Esophagus (tissue), 2 donors: Measurements from ENCODE around the gene LARP4B. TPM values are rescaled to one million over a fixed set of nuclear protein-coding genes. Genes with fewer than 3 reads are reported as not detected.

ENCODE experiments used
- H3K27ac ChIP-seq, 2 donors: one replicate each; pipeline ENCODE4 v1.5.1; 2013; ENCODE audit warnings: low read depth in 2 of 2, mild to moderate bottlenecking in 2 of 2, inconsistent platforms in 1 of 2, low read length in 1 of 2, moderate library complexity in 1 of 2
- H3K27me3 ChIP-seq, 2 donors: one replicate each; pipeline ENCODE4 v1.6.1; 2013; ENCODE audit warnings: low read length in 2 of 2, control low read depth in 1 of 2, mild to moderate bottlenecking in 1 of 2; ENCODE audit not compliant: insufficient read depth in 2 of 2, control insufficient read depth in 1 of 2
- H3K36me3 ChIP-seq, 2 donors: one replicate each; pipeline ENCODE4 v1.6.1; 2013; ENCODE audit warnings: low read length in 1 of 2; ENCODE audit not compliant: control insufficient read depth in 2 of 2, insufficient read depth in 2 of 2
- H3K4me1 ChIP-seq, 2 donors: one replicate each; pipeline ENCODE4 v1.6.1; 2013; ENCODE audit warnings: low read length in 1 of 2; ENCODE audit not compliant: control insufficient read depth in 2 of 2, insufficient read depth in 2 of 2
- H3K4me3 ChIP-seq, 2 donors: one replicate each; pipeline ENCODE4 v1.5.1; 2013; ENCODE audit warnings: low read length in 2 of 2, mild to moderate bottlenecking in 2 of 2, low read depth in 1 of 2, moderate library complexity in 1 of 2
- H3K9me3 ChIP-seq, 2 donors: one replicate each; pipeline ENCODE4 v1.6.1; 2013; ENCODE audit warnings: mild to moderate bottlenecking in 2 of 2, low read depth in 1 of 2, low read length in 1 of 2, moderate library complexity in 1 of 2; ENCODE audit not compliant: control insufficient read depth in 2 of 2, insufficient read depth in 1 of 2
- WGBS, 2 donors: extraction: QIAGEN DNeasy Blood & Tissue Kit; methylation state at CpG; one replicate each; pipeline ENCODE4 v1.1.7; 2013; 5-methylcytosine and 5-hydroxymethylcytosine counted together
- polyA plus RNA-seq, 2 donors: library from polyadenylated mRNA; stranded (reverse); fragments of 200-250 nt; gene quantifications; one replicate each; pipeline ENCODE4 v1.2.3, GENCODE V29; 2013
- donor health status: healthy with polysubstance abuse.
- donor health status: Bipolar disorder and iron deficiency.

LARP4B gene
- polyA plus RNA-seq, 2 donors: 19.7 to 22.4 TPM

DNA sequence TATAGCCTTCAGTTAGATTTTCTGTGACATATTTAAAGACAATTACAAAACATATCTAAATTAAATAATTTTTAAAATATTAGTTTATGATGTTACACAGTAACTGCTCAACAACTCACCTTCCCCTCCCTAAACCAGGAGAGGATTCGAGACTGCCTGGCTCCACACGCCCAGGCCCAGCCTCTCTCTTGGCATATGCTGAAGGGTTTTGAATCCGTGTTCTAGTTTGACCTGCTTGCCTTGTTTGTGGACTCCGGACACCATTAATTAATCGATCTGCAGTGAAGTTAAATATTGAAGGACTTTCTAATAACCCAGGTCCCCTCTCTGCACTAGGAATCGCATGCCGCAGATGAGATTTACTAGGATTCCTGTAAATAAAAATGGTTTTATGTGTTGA, 106.6 kb downstream of the LARP4B start:
- WGBS, 2 donors: 64 to 71% methylated on average over 7 of the region's 7 CpGs
- H3K9me3 ChIP-seq: peaks cover 0 to 2% of the 10 kb centered on the region in 2 donors
- peaks cover 0 to 3% of the 10 kb centered on the region in 2 donors for H3K4me1 ChIP-seq
- H3K27me3 ChIP-seq: no peaks in the 10 kb centered on the region
- no peak overlapping the region for H3K27ac ChIP-seq
- peaks cover 24 to 59% of the 10 kb centered on the region in 2 donors for H3K36me3 ChIP-seq
- H3K4me3 ChIP-seq: no peak overlapping the region

DNA sequence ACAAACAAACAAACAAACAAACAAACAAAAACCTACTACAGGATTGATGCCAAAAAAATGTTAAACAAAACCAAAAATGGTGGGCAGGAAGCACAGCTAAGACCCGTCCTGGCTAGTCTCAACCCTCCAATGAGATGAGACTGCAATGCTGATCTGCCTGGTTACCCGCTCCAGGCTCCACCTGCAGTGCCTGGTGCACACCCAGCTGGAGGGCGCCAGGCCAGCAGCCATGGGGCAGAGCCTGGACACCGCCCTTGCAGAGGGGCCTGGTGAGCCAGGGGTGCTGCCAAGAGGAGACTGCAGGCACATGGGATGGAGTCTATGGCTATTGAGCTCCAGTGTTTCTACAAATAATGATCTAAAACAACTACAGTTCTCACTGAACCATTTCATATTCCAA, 107.0 kb downstream of the LARP4B start:
- Histone ChIP-seq H3K36me3 (peaks cover 25 to 62% of the 10 kb centered on the region in 2 donors), H3K27ac (peak overlapping the region; percentile 1 to 34), H3K27me3 (no peaks in the 10 kb centered on the region), H3K9me3 (peaks cover 0 to 2% of the 10 kb centered on the region in 2 donors), H3K4me3 (no peak overlapping the region), H3K4me1 (peaks cover 0 to 3% of the 10 kb centered on the region in 2 donors)
- WGBS, 2 donors: 82 to 99% methylated on average over 4 of the region's 4 CpGs

DNA sequence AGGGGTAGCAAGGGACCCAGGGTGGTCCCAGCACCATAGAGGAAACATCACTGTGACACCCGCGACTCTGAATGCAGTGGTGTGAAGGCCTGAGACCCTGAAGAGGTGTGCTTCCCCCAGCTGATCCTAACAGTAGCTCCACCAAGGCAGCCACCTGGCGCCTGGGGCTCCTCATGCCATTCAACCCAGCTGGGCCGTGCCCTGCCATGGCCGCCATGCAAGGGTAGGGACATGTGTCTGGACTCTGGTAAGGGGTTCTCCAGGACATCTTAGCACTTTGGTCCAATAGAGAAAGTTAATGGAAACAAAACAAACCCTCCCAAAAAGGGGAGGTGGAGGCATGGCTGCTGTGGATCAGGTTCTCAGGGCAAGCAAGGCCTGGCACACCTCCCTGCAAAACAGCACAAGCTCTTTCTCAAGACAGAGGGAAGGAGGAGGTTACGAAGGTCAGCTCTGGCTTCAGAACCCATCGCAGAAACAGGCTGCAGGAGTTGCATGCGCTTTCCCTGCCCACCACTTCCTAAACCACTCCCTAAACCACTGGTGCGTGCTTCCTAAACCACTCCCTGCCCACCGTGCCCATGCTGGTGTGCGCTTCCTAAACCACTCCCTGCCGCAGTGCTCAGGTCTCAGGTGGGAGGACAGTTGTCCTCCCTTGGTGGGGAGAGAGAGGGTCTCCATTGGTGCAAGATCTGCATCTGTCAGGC, 108.7 kb downstream of the LARP4B start:
- H3K27me3 ChIP-seq: no peaks in the 10 kb centered on the region
- H3K36me3 ChIP-seq: peaks cover 27 to 56% of the 10 kb centered on the region in 2 donors
- peaks cover 0 to 2% of the 10 kb centered on the region in 2 donors for H3K9me3 ChIP-seq
- H3K27ac ChIP-seq: no peak overlapping the region
- H3K4me1 ChIP-seq: peaks cover 0 to 3% of the 10 kb centered on the region in 2 donors
- H3K4me3 ChIP-seq: no peak overlapping the region
- 89 to 91% methylated on average over 12 of the region's 12 CpGs for WGBS, 2 donors

DNA sequence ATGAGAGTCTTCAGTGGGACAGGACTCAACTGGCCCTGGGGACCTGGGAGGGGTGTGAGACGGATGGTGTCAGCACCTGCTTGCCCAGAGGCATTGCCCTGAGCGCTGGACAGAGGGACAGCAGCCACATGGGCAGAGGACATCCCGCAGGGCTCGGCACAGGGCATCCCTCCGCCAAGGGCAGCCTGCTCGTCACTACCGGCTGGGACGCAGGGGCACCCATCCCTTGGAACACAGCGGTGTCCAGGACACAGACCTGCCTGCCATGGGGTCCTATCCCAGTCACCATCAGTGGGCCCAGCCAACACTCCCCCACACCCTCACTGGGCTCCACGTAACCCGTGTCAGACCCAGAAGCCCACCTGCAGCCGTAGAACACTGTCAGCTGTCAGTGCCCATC, 109.3 kb downstream of the LARP4B start:
- Histone ChIP-seq H3K4me1 (peaks cover 0 to 3% of the 10 kb centered on the region in 2 donors), H3K4me3 (no peak overlapping the region), H3K36me3 (peaks cover 30 to 57% of the 10 kb centered on the region in 2 donors), H3K27me3 (no peaks in the 10 kb centered on the region), H3K27ac (no peak overlapping the region), H3K9me3 (peaks cover 0 to 2% of the 10 kb centered on the region in 2 donors)
- 97% methylated on average over 12 of the region's 12 CpGs for WGBS, 2 donors

DNA sequence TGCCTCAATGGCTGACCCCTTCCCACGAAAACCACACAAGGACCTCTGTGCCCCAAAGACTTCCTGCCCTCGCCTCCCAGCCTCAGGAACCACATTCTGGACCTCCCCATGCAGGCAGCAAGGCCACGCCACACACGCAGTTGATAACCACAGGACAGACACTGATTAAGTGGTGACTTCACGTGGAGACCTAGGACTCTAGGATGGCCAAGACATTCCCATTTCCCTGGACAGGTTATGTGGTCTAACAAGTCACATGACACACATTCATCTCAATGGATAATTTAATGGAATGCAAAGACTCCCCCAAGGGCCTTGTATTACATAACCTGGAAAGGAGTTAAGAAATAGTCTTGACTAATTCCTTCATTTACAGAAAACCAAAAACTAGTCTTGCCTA, 110.2 kb downstream of the LARP4B start:
- Histone ChIP-seq H3K27me3 (no peaks in the 10 kb centered on the region), H3K36me3 (peaks cover 36 to 63% of the 10 kb centered on the region in 2 donors), H3K27ac (no peak overlapping the region), H3K4me1 (peaks cover 0 to 6% of the 10 kb centered on the region in 2 donors), H3K9me3 (peaks cover 0 to 2% of the 10 kb centered on the region in 2 donors), H3K4me3 (no peak overlapping the region)
- 79 to 88% methylated on average over 5 of the region's 5 CpGs for WGBS, 2 donors

DNA sequence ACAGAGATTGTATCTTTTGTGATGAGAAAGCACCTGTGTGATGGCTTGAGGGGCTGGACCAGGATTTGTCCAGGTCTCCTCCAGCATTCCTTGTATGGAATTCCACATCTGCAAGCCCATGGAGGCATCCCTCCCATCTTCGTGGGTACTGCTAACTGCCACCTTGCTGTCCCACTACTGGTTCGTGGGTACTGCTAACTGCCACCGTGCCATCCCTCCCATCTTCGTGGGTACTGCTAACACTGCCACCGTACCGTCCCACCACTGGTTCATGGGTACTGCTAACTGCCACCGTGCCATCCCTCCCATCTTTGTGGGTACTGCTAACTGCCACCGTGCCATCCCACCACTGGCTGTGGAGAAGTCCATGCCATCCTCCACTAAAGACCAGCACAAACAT, 111.7 kb downstream of the LARP4B start:
- Histone ChIP-seq H3K4me3 (no peak overlapping the region), H3K27me3 (no peaks in the 10 kb centered on the region), H3K9me3 (peaks cover 0 to 2% of the 10 kb centered on the region in 2 donors), H3K27ac (no peak overlapping the region), H3K4me1 (peaks cover 0 to 6% of the 10 kb centered on the region in 2 donors), H3K36me3 (peaks cover 36 to 69% of the 10 kb centered on the region in 2 donors)
- 97 to 99% methylated on average over 8 of the region's 8 CpGs for WGBS, 2 donors

DNA sequence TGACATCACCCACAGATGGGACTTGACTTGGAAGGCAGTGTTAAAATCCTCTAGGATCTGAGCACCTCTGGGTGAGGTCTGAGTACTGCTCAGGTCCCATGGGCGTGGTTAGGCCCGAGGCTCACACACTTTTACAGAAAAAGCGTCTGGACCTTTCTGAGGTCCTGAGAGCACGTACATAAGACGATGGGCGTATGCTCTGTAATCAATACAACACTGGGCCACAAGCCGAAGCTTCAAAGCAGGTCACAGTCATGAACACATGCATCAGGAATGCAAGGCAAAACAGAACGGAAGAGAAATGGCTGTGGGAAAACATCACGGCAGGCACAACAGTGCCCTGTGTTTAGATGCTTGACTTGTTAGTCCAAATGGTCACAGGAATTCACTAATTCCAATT, 112.2 kb downstream of the LARP4B start:
- Histone ChIP-seq H3K27me3 (no peaks in the 10 kb centered on the region), H3K4me3 (no peak overlapping the region), H3K4me1 (peaks cover 0 to 6% of the 10 kb centered on the region in 2 donors), H3K9me3 (peaks cover 0 to 2% of the 10 kb centered on the region in 2 donors), H3K27ac (no peak overlapping the region), H3K36me3 (peaks cover 36 to 71% of the 10 kb centered on the region in 2 donors)
- 81 to 82% methylated on average over 9 of the region's 9 CpGs for WGBS, 2 donors

DNA sequence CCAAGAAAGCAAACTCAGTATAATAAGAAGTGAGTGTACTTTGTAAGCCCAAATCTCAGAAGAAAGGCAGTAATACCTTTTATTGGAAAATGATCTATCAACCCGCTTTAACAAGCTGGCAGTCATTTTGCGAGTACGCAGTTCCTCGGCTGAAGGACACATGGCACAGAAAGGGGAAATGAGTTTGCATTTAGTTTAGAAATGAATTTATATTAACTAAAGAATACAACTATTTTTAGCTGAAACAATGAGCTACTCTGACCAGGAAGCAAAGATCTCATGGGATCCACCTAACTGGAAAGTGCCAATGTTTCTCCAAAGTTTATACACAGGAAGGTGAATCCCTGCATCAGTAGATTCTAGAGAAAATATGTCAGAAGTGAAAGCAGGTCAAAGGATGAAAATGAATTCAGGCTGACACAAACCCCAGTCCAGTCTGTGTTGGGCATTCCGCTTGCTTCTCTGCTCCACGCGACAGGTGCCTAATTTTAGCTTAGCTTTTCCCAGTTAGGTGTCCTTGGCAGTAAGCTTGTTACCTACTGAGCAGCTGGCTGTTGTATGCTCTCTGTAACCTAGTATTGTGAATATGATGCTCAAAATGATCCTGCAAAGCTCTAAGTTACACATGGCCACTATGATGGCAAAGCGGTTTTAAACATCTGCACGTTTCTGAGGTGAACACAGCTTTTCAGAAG, 112.8 kb downstream of the LARP4B start:
- Histone ChIP-seq H3K4me1 (peaks cover 0 to 6% of the 10 kb centered on the region in 2 donors), H3K36me3 (peaks cover 36 to 70% of the 10 kb centered on the region in 2 donors), H3K9me3 (peaks cover 0 to 2% of the 10 kb centered on the region in 2 donors), H3K4me3 (no peak overlapping the region), H3K27ac (no peak overlapping the region), H3K27me3 (no peaks in the 10 kb centered on the region)
- 84 to 85% methylated on average over 9 of the region's 9 CpGs for WGBS, 2 donors

DNA sequence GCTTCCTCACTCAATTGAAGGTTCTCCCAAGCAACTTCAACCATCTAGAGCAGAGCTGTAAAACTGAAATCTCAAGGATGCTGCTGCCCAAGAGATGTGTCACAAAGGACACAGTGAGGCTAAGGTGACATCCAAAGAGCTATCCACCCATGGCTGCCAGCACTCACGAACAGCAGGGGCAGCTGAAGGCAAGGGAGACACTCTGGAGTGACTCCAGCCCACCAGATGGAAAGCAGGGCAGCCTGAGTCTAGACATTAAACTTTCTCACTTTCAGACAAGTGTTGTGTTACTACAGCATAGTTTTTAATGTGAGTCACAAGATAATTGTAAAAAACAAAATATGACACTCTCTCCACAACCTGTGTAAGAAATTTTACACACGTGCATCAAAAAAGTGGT, 113.5 kb downstream of the LARP4B start:
- Histone ChIP-seq H3K27me3 (no peaks in the 10 kb centered on the region), H3K27ac (no peak overlapping the region), H3K9me3 (peaks cover 0 to 2% of the 10 kb centered on the region in 2 donors), H3K4me1 (peaks cover 0 to 3% of the 10 kb centered on the region in 2 donors), H3K36me3 (peaks cover 31 to 66% of the 10 kb centered on the region in 2 donors), H3K4me3 (no peak overlapping the region)
- 76 to 88% methylated on average over 2 of the region's 2 CpGs for WGBS, 2 donors
